GM12878 (cell line): Measurements from ENCODE around the gene RARA. TPM values are rescaled to one million over a fixed set of nuclear protein-coding genes. Genes with fewer than 3 reads are reported as not detected.

ENCODE experiments used
- BCL11A ChIP-seq: IDR thresholded peaks from 2 replicates; pipeline ENCODE4 v1.6.1; 2011; ENCODE audit warnings: low read depth, low read length
- CBX3 ChIP-seq: fragments of 200-600 bp; sonication (generic); IDR thresholded peaks from 2 replicates; pipeline ENCODE4 v1.6.1; 2016; ENCODE audit warnings: low read depth, borderline replicate concordance
- CHD4 ChIP-seq: fragments of 200-600 bp; sonication (generic); IDR thresholded peaks from 2 replicates; pipeline ENCODE4 v1.6.1; 2016; ENCODE audit warnings: mild to moderate bottlenecking
- EED ChIP-seq: sonication (generic); IDR thresholded peaks from 2 replicates; pipeline ENCODE4 v1.6.1; 2016; ENCODE audit warnings: antibody characterized with exemption, low read depth
- ESRRA ChIP-seq: IDR thresholded peaks from 2 replicates; pipeline ENCODE4 v1.6.1; 2012; ENCODE audit warnings: mild to moderate bottlenecking, low read length, improper control_type of control experiment
- ETV6 ChIP-seq, 2 experiments: fragments of 450-650 bp in 1 of 2; IDR thresholded peaks in 1 of 2; conservative IDR thresholded peaks in 1 of 2; 2 replicates each; pipeline ENCODE4 v1.6.1; 2014; ENCODE audit warnings: antibody characterized with exemption in 1 of 2, borderline replicate concordance in 1 of 2, low read depth in 1 of 2, mild to moderate bottlenecking in 1 of 2, moderate library complexity in 1 of 2
- FOXM1 ChIP-seq: IDR thresholded peaks from 2 replicates; pipeline ENCODE4 v1.6.1; 2012; ENCODE audit warnings: low read depth, mild to moderate bottlenecking, inconsistent platforms, low read length, moderate library complexity
- IKZF1 ChIP-seq: fragments of 450-650 bp; conservative IDR thresholded peaks from 2 replicates; pipeline ENCODE4 v1.6.1; 2017; ENCODE audit warnings: antibody characterized with exemption, mild to moderate bottlenecking
- IKZF2 ChIP-seq, 2 experiments: fragments of 450-650 bp; IDR thresholded peaks; 2 replicates each; pipeline ENCODE4 v1.6.1; 2017; ENCODE audit warnings: mild to moderate bottlenecking in 2 of 2, moderate library complexity in 2 of 2
- KDM1A ChIP-seq: fragments of 200-600 bp; sonication (generic); IDR thresholded peaks from 2 replicates; pipeline ENCODE4 v1.6.1; 2016; ENCODE audit warnings: borderline replicate concordance
- KLF5 ChIP-seq: fragments of 450-650 bp; IDR thresholded peaks from 2 replicates; pipeline ENCODE4 v1.6.1; 2014; ENCODE audit warnings: mild to moderate bottlenecking; ENCODE audit not compliant: partially characterized antibody
- MTA2 ChIP-seq: fragments of 450-650 bp; IDR thresholded peaks from 2 replicates; pipeline ENCODE4 v1.6.1; 2016; ENCODE audit warnings: low read depth, mild to moderate bottlenecking, moderate library complexity
- NFYA ChIP-seq: IDR thresholded peaks from 2 replicates; pipeline ENCODE4 v1.6.1; 2011; ENCODE audit warnings: low read depth, mild to moderate bottlenecking, low read length, improper control_type of control experiment, borderline replicate concordance
- NR2C1 ChIP-seq: fragments of 450-650 bp; IDR thresholded peaks from 2 replicates; pipeline ENCODE4 v1.6.1; 2017; ENCODE audit warnings: antibody characterized with exemption, mild to moderate bottlenecking, moderate library complexity
- NR2F1 ChIP-seq: fragments of 450-650 bp; conservative IDR thresholded peaks from 2 replicates; pipeline ENCODE4 v1.6.1; 2017; ENCODE audit warnings: mild to moderate bottlenecking
- NRF1 ChIP-seq: conservative IDR thresholded peaks from 2 replicates; pipeline ENCODE4 v1.6.1; 2011; ENCODE audit warnings: mild to moderate bottlenecking, low read depth, low read length, improper control_type of control experiment
- POU2F2 ChIP-seq: IDR thresholded peaks from 3 replicates; pipeline ENCODE4 v1.6.1; 2011; ENCODE audit warnings: low read depth, mild to moderate bottlenecking, low read length, borderline replicate concordance
- RAD21 ChIP-seq: IDR thresholded peaks from 2 replicates; pipeline ENCODE4 v1.6.1; 2011; ENCODE audit warnings: mild to moderate bottlenecking, low read depth, low read length, moderate library complexity; ENCODE audit not compliant: insufficient read depth
- RFX5 ChIP-seq: IDR thresholded peaks from 2 replicates; pipeline ENCODE4 v1.6.1; 2011; ENCODE audit warnings: low read depth, low read length, improper control_type of control experiment
- RUNX3 ChIP-seq: IDR thresholded peaks from 2 replicates; pipeline ENCODE4 v1.6.1; 2012; ENCODE audit warnings: low read length, inconsistent platforms
- SMAD5 ChIP-seq: IDR thresholded peaks from 2 replicates; pipeline ENCODE4 v1.6.1; 2016; ENCODE audit warnings: antibody characterized with exemption, low read depth
- SP1 ChIP-seq: IDR thresholded peaks from one replicate; pipeline ENCODE4 v1.6.1; 2011; ENCODE audit warnings: low read depth, low read length
- STAT1 ChIP-seq: fragments of 450-650 bp; conservative IDR thresholded peaks from 2 replicates; pipeline ENCODE4 v1.6.1; 2014; ENCODE audit warnings: antibody characterized with exemption, mild to moderate bottlenecking
- TARDBP ChIP-seq: IDR thresholded peaks from 2 replicates; pipeline ENCODE4 v1.6.1; 2016; ENCODE audit warnings: borderline replicate concordance
- TCF7 ChIP-seq: IDR thresholded peaks from 2 replicates; pipeline ENCODE4 v1.6.1; 2014; ENCODE audit warnings: antibody characterized with exemption, borderline replicate concordance
- ZZZ3 ChIP-seq: IDR thresholded peaks from 2 replicates; pipeline ENCODE4 v1.6.1; 2011; ENCODE audit warnings: low read depth; ENCODE audit not compliant: control insufficient read depth, insufficient read length
- polyA plus RNA-seq, 11 experiments: library from polyadenylated mRNA; depleted of rRNA in 4 of 11; unstranded in 6 of 11; stranded (reverse) in 5 of 11; fragments of >200 nt; fragmentation: Nextera tagmentation in 4 of 11; fragmentation: Illumina TruSeq in 1 of 11; extraction: Ambion mirVana in 4 of 11; extraction: Trizol in 1 of 11; gene quantifications; 1 replicate in 1 of 11; 2 replicates in 10 of 11; pipeline versions ENCODE4 v1.2.1 to v1.2.3, GENCODE V29; 2011 to 2016; ENCODE audit warnings: inconsistent platforms in 2 of 11, missing spikeins in 2 of 11, low read depth in 1 of 11
- total RNA-seq, 4 experiments: library from RNA; depleted of rRNA in 3 of 4; stranded (reverse); fragments of >200 nt in 3 of 4; fragmentation: Illumina TruSeq in 1 of 4; extraction: Trizol in 1 of 4; gene quantifications; 2 replicates each; pipeline versions ENCODE4 v1.2.1 to v1.2.3, GENCODE V29; 2013 to 2021
- TF ChIP-seq, protein P1 (sequence below): IDR thresholded peaks from 2 replicates; pipeline ENCODE4 v1.6.1; 2011; ENCODE audit warnings: mild to moderate bottlenecking, low read depth, low read length, moderate library complexity; ENCODE audit not compliant: insufficient replicate concordance
- TF ChIP-seq, protein P2 (sequence below): fragments of 450-650 bp; formaldehyde crosslinking; IDR thresholded peaks from 2 replicates; pipeline ENCODE4 v1.4.0; 2022; ENCODE audit warnings: mild to moderate bottlenecking, moderate library complexity
- TF ChIP-seq, protein P3 (sequence below): fragments of 450-650 bp; conservative IDR thresholded peaks from 2 replicates; pipeline ENCODE4 v1.6.1; 2017; ENCODE audit warnings: mild to moderate bottlenecking, moderate library complexity

Gene RARA
- total and polyA plus RNA-seq, 10 of the 15 experiments (the other 5 are each of a cell fraction or from before 2014, with no cell fraction given): 0.13 to 33.6 (median 13.6) TPM

DNA sequence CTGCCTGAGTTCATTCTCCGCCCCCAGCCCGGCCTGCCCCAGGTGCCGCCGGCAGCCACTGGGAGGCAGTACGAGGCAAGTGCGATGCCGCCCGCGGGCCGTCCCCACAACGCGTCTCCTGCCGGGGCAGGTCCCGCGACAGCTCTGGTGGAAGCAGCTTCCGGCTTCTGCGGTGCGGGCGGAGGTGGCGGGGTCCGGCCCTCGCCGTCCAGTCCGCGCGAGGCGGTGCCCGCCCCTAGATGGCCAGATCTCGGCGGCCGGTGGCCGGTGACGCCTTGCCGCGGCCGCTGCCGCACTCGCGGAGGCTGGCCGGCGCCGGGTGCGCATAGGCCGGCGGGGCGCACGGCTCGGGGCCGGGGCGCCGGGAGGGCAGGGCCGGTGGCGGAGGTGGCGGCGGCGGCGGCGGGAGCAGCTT, 53.7 kb downstream of the RARA start (continued):
- TF ChIP-seq NFYA (no peak), EED (0 out of 2 replicates have a peak, but pooled peaks have one; percentile 22), SMAD5 (no peak), ZZZ3 (no peak), MTA2 (no peak), CBX3 (no peak), NRF1 (no peak), NR2F1 (peak; percentile 54; the same call in 1 of the 2 replicates), ETV6 (conservative IDR thresholded peaks at IDR 0.05 in 1 of 2, IDR thresholded peaks at IDR 0.05 in 1 of 2; ENCODE audit: borderline replicate concordance in 1 of 2, low read depth in 1 of 2) (peak in 1 of 2 experiments; percentile 25; a peak in 1 of 4 replicates), IKZF1 (peak; percentile 82), RAD21 (peak; percentile 64), RFX5 (no peak), FOXM1 (no peak), ESRRA (no peak), RUNX3 (0 out of 2 replicates have a peak, but pooled peaks have one; percentile 36), CHD4 (no peak), STAT1 (no peak), KLF5 (no peak), KDM1A (no peak), NR2C1 (0 out of 2 replicates have a peak, but pooled peaks have one; percentile 24), POU2F2 (no peak), IKZF2 (IDR thresholded peaks at IDR 0.05) (no peak), BCL11A (no peak), SP1 (no peak), TCF7 (no peak), TARDBP (no peak)
- TF ChIP-seq, protein P1, sequence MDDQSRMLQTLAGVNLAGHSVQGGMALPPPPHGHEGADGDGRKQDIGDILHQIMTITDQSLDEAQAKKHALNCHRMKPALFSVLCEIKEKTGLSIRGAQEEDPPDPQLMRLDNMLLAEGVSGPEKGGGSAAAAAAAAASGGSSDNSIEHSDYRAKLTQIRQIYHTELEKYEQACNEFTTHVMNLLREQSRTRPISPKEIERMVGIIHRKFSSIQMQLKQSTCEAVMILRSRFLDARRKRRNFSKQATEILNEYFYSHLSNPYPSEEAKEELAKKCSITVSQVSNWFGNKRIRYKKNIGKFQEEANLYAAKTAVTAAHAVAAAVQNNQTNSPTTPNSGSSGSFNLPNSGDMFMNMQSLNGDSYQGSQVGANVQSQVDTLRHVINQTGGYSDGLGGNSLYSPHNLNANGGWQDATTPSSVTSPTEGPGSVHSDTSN: no peak
- TF ChIP-seq, protein P2, sequence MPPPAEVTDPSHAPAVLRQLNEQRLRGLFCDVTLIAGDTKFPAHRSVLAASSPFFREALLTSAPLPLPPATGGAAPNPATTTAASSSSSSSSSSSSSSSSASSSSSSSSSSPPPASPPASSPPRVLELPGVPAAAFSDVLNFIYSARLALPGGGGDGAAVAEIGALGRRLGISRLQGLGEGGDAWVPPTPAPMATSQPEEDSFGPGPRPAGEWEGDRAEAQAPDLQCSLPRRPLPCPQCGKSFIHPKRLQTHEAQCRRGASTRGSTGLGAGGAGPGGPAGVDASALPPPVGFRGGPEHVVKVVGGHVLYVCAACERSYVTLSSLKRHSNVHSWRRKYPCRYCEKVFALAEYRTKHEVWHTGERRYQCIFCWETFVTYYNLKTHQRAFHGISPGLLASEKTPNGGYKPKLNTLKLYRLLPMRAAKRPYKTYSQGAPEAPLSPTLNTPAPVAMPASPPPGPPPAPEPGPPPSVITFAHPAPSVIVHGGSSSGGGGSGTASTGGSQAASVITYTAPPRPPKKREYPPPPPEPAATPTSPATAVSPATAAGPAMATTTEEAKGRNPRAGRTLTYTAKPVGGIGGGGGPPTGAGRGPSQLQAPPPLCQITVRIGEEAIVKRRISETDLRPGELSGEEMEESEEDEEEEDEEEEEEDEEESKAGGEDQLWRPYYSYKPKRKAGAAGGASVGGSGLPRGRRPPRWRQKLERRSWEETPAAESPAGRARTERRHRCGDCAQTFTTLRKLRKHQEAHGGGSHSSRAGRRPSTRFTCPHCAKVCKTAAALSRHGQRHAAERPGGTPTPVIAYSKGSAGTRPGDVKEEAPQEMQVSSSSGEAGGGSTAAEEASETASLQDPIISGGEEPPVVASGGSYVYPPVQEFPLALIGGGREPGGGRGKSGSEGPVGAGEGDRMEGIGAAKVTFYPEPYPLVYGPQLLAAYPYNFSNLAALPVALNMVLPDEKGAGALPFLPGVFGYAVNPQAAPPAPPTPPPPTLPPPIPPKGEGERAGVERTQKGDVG (CRISPR knock-in tag): no peak
- TF ChIP-seq, protein P3, sequence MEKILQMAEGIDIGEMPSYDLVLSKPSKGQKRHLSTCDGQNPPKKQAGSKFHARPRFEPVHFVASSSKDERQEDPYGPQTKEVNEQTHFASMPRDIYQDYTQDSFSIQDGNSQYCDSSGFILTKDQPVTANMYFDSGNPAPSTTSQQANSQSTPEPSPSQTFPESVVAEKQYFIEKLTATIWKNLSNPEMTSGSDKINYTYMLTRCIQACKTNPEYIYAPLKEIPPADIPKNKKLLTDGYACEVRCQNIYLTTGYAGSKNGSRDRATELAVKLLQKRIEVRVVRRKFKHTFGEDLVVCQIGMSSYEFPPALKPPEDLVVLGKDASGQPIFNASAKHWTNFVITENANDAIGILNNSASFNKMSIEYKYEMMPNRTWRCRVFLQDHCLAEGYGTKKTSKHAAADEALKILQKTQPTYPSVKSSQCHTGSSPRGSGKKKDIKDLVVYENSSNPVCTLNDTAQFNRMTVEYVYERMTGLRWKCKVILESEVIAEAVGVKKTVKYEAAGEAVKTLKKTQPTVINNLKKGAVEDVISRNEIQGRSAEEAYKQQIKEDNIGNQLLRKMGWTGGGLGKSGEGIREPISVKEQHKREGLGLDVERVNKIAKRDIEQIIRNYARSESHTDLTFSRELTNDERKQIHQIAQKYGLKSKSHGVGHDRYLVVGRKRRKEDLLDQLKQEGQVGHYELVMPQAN: no peak
